Keratinocyte (primary cell): Measurements from ENCODE around the gene FRMD3.

ENCODE experiments used
- EZH2 ChIP-seq: IDR thresholded peaks from one replicate; pipeline ENCODE4 v1.6.1; 2012; ENCODE audit warnings: inconsistent platforms, mild to moderate bottlenecking, low read length, moderate library complexity
- TF ChIP-seq, protein P1 (sequence below), 3 experiments: IDR thresholded peaks in 1 of 3; conservative IDR thresholded peaks in 1 of 3; optimal IDR thresholded peaks in 1 of 3; 2 replicates in 2 of 3; 3 replicates in 1 of 3; pipeline versions ENCODE3 to v1.5.1; 2011; ENCODE audit warnings: low read length in 3 of 3, mild to moderate bottlenecking in 3 of 3, moderate library complexity in 2 of 3, control low read depth in 1 of 3, inconsistent platforms in 1 of 3; ENCODE audit not compliant: insufficient read depth in 2 of 3; ENCODE audit errors: extremely low read depth in 1 of 3

- TF ChIP-seq, protein P1, sequence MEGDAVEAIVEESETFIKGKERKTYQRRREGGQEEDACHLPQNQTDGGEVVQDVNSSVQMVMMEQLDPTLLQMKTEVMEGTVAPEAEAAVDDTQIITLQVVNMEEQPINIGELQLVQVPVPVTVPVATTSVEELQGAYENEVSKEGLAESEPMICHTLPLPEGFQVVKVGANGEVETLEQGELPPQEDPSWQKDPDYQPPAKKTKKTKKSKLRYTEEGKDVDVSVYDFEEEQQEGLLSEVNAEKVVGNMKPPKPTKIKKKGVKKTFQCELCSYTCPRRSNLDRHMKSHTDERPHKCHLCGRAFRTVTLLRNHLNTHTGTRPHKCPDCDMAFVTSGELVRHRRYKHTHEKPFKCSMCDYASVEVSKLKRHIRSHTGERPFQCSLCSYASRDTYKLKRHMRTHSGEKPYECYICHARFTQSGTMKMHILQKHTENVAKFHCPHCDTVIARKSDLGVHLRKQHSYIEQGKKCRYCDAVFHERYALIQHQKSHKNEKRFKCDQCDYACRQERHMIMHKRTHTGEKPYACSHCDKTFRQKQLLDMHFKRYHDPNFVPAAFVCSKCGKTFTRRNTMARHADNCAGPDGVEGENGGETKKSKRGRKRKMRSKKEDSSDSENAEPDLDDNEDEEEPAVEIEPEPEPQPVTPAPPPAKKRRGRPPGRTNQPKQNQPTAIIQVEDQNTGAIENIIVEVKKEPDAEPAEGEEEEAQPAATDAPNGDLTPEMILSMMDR (optimal IDR thresholded peaks at IDR 0.05 in 1 of 3, IDR thresholded peaks at IDR 0.05 in 1 of 3, conservative IDR thresholded peaks at IDR 0.05 in 1 of 3; ENCODE audit: extremely low read depth in 1 of 3, insufficient read depth in 2 of 3, low read length in 3 of 3): no peak
- TF ChIP-seq EZH2: no peak
Measured at GRCh38 chr9:83572524-83572923, 34.3 kb upstream of the FRMD3 start.
